Keratinocyte (primary cell): ENCODE results near the gene MED27. TPM values are rescaled to one million over a fixed set of nuclear protein-coding genes. Genes with fewer than 3 reads are reported as not detected.

Source experiments
- DNase-seq: peaks from one replicate; pipeline ENCODE4 v3.0.0-alpha.2; 2011; ENCODE audit warnings: low read depth, missing footprints, low spot score
- FAIRE-seq: peaks from 2 replicates; lab custom pipeline; 2011; peaks lifted over from hg19 to GRCh38; lab: Jason Lieb, UNC
- H2AFZ ChIP-seq: 2 replicates; pipeline ENCODE4 v1.6.0; 2012; ENCODE audit warnings: low read length, control low read depth, inconsistent platforms; ENCODE audit not compliant: control insufficient read depth
- H3K27ac ChIP-seq: 2 replicates; pipeline ENCODE4 v1.5.1; 2011; ENCODE audit warnings: low read length; ENCODE audit not compliant: control insufficient read depth, insufficient read depth
- H3K27me3 ChIP-seq: 3 replicates; pipeline ENCODE4 v1.6.0; 2011; ENCODE audit warnings: low read length; ENCODE audit not compliant: control insufficient read depth, insufficient read depth; ENCODE audit errors: extremely low read depth
- H3K36me3 ChIP-seq, 2 experiments: 2 replicates in 1 of 2; 3 replicates in 1 of 2; pipeline ENCODE4 v1.5.1; 2011; ENCODE audit warnings: low read length in 2 of 2, mild to moderate bottlenecking in 1 of 2; ENCODE audit not compliant: control insufficient read depth in 2 of 2, insufficient read depth in 2 of 2; ENCODE audit errors: extremely low read depth in 1 of 2
- H3K4me1 ChIP-seq: 3 replicates; pipeline ENCODE4 v1.5.1; 2011; ENCODE audit warnings: low read length; ENCODE audit not compliant: control insufficient read depth, insufficient read depth; ENCODE audit errors: extremely low read depth
- H3K4me2 ChIP-seq: 3 replicates; pipeline ENCODE4 v1.6.0; 2011; ENCODE audit warnings: low read depth, low read length; ENCODE audit not compliant: control insufficient read depth, insufficient read depth; ENCODE audit errors: extremely low read depth
- H3K4me3 ChIP-seq, 3 experiments: fragments of 200-600 bp in 1 of 3; sonication (generic) in 1 of 3; 2 replicates in 2 of 3; 3 replicates in 1 of 3; pipeline ENCODE4 v1.5.1; 2011 to 2016; ENCODE audit warnings: low read length in 3 of 3, mild to moderate bottlenecking in 3 of 3, control low read depth in 2 of 3, inconsistent platforms in 1 of 3, low read depth in 1 of 3, mixed read lengths in 1 of 3, mixed run types in 1 of 3, moderate library complexity in 1 of 3; ENCODE audit not compliant: control insufficient read depth in 2 of 3, insufficient read depth in 2 of 3; ENCODE audit errors: extremely low read depth in 1 of 3
- H3K79me2 ChIP-seq: 2 replicates; pipeline ENCODE4 v1.6.0; 2012; ENCODE audit warnings: low read length; ENCODE audit not compliant: control insufficient read depth, insufficient read depth
- H3K9ac ChIP-seq: 3 replicates; pipeline ENCODE4 v1.6.0; 2011; ENCODE audit warnings: low read length; ENCODE audit not compliant: control insufficient read depth, insufficient read depth; ENCODE audit errors: extremely low read depth
- H3K9me1 ChIP-seq: 3 replicates; pipeline ENCODE4 v1.6.0; 2011; ENCODE audit warnings: low read length; ENCODE audit not compliant: control insufficient read depth, insufficient read depth; ENCODE audit errors: extremely low read depth
- H3K9me3 ChIP-seq: 2 replicates; pipeline ENCODE4 v1.5.1; 2012; ENCODE audit warnings: low read depth, low read length; ENCODE audit not compliant: control insufficient read depth
- H4K20me1 ChIP-seq: 3 replicates; pipeline ENCODE4 v1.6.0; 2011; ENCODE audit warnings: low read length; ENCODE audit not compliant: control insufficient read depth, insufficient read depth; ENCODE audit errors: extremely low read depth
- EZH2 ChIP-seq: IDR thresholded peaks from one replicate; pipeline ENCODE4 v1.6.1; 2012; ENCODE audit warnings: inconsistent platforms, mild to moderate bottlenecking, low read length, moderate library complexity
- dilution Hi-C: fragments of 300-500 bp; cut with MboI; formaldehyde crosslinking; loops from one replicate; pipeline ENCODE4 v1.7.0; 2020; ENCODE audit warnings: low sequenced_read_pairs; ENCODE audit not compliant: extremely low pct_ligation_motif_present
- polyA plus RNA-seq, 5 experiments: library from polyadenylated mRNA; depleted of rRNA in 3 of 5; stranded (reverse) in 3 of 5; stranded (forward) in 1 of 5; unstranded in 1 of 5; fragments of >200 nt; gene quantifications; 1 replicate in 1 of 5; 2 replicates in 3 of 5; 3 replicates in 1 of 5; pipeline versions ENCODE4 v1.2.1 to v1.2.3, GENCODE V29; 2011 to 2012; ENCODE audit warnings: missing spikeins in 2 of 5, low read depth in 1 of 5, low replicate concordance in 1 of 5
- TF ChIP-seq, protein P1 (sequence below), 3 experiments: IDR thresholded peaks in 1 of 3; conservative IDR thresholded peaks in 1 of 3; optimal IDR thresholded peaks in 1 of 3; 2 replicates in 2 of 3; 3 replicates in 1 of 3; pipeline versions ENCODE3 to v1.5.1; 2011; ENCODE audit warnings: low read length in 3 of 3, mild to moderate bottlenecking in 3 of 3, moderate library complexity in 2 of 3, control low read depth in 1 of 3, inconsistent platforms in 1 of 3; ENCODE audit not compliant: insufficient read depth in 2 of 3; ENCODE audit errors: extremely low read depth in 1 of 3

The MED27 gene
- polyA plus RNA-seq, 1 donor (not counting 4 experiments of a cell fraction or from before 2014, with no cell fraction given), result 39.0 TPM

DNA sequence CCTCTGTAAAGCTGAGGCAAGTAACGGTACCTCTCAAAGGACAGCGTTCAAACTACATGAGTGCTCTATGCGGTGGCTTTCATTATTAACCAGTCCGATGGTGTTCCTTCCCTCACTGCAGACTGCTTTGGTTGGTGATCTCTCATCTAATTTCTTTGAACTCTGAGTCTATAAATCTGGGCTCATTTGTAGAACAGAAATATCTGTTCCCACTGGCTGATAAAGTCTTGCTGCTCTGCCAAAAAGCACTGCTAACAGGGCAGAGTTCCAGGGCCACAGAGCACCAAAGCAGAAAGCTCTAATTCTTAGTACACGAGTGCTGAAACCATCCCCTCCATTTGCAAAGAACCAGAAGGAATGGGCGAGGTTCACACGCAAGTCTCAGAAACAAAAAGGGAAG is 81.9 kb downstream of the MED27 start:
- Histone ChIP-seq H3K9me1 (no peaks in the 10 kb centered on the region), H3K4me3 (no peak overlapping the region), H3K36me3 (peaks cover 0 to 9% of the 10 kb centered on the region in 2 experiments), H3K9me3 (no peaks in the 10 kb centered on the region), H4K20me1 (no peaks in the 10 kb centered on the region), H3K4me2 (no peak overlapping the region), H3K4me1 (peaks cover 39% of the 10 kb centered on the region), H3K27me3 (no peaks in the 10 kb centered on the region), H3K79me2 (peaks cover 16% of the 10 kb centered on the region), H3K9ac (no peak overlapping the region), H3K27ac (no peak overlapping the region), H2AFZ (no peak overlapping the region)
- FAIRE-seq (no peak), DNase-seq (no peak)
- dilution Hi-C loops, result no loop called here
- no peak for TF ChIP-seq EZH2
- TF ChIP-seq, protein P1, sequence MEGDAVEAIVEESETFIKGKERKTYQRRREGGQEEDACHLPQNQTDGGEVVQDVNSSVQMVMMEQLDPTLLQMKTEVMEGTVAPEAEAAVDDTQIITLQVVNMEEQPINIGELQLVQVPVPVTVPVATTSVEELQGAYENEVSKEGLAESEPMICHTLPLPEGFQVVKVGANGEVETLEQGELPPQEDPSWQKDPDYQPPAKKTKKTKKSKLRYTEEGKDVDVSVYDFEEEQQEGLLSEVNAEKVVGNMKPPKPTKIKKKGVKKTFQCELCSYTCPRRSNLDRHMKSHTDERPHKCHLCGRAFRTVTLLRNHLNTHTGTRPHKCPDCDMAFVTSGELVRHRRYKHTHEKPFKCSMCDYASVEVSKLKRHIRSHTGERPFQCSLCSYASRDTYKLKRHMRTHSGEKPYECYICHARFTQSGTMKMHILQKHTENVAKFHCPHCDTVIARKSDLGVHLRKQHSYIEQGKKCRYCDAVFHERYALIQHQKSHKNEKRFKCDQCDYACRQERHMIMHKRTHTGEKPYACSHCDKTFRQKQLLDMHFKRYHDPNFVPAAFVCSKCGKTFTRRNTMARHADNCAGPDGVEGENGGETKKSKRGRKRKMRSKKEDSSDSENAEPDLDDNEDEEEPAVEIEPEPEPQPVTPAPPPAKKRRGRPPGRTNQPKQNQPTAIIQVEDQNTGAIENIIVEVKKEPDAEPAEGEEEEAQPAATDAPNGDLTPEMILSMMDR (optimal IDR thresholded peaks at IDR 0.05 in 1 of 3, IDR thresholded peaks at IDR 0.05 in 1 of 3, conservative IDR thresholded peaks at IDR 0.05 in 1 of 3; ENCODE audit: extremely low read depth in 1 of 3, insufficient read depth in 2 of 3, low read length in 3 of 3), result no peak

DNA sequence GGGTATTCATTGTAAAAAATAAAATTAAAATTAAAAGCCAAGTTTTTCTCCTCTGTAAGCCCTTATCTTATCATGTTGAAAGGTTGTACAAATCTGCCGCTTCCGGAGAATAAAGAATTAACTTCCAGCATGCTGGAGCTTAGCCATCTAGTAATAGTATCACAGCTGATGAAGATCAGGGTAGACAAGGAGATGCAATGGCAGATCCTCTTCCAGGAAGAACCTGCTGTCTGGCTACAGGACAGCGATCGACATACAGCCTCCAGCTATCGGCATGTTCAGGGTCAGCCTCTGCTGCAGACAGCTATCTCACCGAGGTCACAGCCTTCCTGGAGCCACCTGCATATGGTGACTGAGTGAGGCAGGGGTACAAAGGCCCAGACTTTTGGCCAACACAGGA is 82.6 kb downstream of the MED27 start:
- dilution Hi-C loops, result no loop called here
- no peaks in the 10 kb centered on the region for H3K27me3 ChIP-seq
- no peak for FAIRE-seq

More for the DNA sequence above, 82.6 kb downstream of the MED27 start:
- no peaks in the 10 kb centered on the region for H3K9me1 ChIP-seq
- no peak overlapping the region for H3K27ac ChIP-seq
- no peak overlapping the region for H3K4me3 ChIP-seq
- H3K9ac ChIP-seq, result no peak overlapping the region
- no peaks in the 10 kb centered on the region for H4K20me1 ChIP-seq
- H3K4me2 ChIP-seq, result no peak overlapping the region
- H3K79me2 ChIP-seq, result peaks cover 14% of the 10 kb centered on the region
- no peak for DNase-seq
- peaks cover 0 to 9% of the 10 kb centered on the region in 2 experiments for H3K36me3 ChIP-seq
- TF ChIP-seq EZH2, result no peak
- TF ChIP-seq, protein P1 (optimal IDR thresholded peaks at IDR 0.05 in 1 of 3, IDR thresholded peaks at IDR 0.05 in 1 of 3, conservative IDR thresholded peaks at IDR 0.05 in 1 of 3; ENCODE audit: extremely low read depth in 1 of 3, insufficient read depth in 2 of 3, low read length in 3 of 3), result no peak
- no peaks in the 10 kb centered on the region for H3K9me3 ChIP-seq
- no peak overlapping the region for H2AFZ ChIP-seq
- peaks cover 34% of the 10 kb centered on the region for H3K4me1 ChIP-seq
